ENCODE data around the gene RTN4IP1.
"Not testable (repeated sequence)": the region's sequence is repeated elsewhere in the genome, so short reads cannot be mapped to it uniquely, and the experiment has no call there.

Gene RTN4IP1

DNA sequence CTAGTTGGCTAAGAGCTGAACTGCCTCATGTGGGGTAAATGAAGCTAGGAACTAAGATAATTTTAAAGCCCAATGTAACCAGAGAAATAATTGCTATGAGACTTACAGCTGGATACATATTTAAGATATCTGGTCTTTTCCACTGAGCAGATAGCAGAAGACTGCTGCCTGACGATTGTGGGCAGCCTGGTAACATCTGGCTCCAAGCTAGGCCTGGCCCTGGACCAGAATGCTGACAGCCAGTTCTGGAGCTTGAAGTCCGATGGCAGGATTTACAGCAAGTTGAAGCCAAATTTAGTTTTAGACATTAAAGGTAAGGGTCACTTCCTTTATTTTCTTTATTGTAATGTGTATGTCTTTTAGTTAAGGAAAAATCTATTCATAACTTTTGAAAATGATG lies 65.7 kb downstream of the RTN4IP1 start:
- H3K4me2 ChIP-seq (ENCODE audit: low read length), result no peak overlapping the region
- TF ChIP-seq, protein P1, sequence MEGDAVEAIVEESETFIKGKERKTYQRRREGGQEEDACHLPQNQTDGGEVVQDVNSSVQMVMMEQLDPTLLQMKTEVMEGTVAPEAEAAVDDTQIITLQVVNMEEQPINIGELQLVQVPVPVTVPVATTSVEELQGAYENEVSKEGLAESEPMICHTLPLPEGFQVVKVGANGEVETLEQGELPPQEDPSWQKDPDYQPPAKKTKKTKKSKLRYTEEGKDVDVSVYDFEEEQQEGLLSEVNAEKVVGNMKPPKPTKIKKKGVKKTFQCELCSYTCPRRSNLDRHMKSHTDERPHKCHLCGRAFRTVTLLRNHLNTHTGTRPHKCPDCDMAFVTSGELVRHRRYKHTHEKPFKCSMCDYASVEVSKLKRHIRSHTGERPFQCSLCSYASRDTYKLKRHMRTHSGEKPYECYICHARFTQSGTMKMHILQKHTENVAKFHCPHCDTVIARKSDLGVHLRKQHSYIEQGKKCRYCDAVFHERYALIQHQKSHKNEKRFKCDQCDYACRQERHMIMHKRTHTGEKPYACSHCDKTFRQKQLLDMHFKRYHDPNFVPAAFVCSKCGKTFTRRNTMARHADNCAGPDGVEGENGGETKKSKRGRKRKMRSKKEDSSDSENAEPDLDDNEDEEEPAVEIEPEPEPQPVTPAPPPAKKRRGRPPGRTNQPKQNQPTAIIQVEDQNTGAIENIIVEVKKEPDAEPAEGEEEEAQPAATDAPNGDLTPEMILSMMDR (IDR thresholded peaks at IDR 0.05; ENCODE audit: low read length), result no peak
- no peak for TF ChIP-seq EZH2 (IDR thresholded peaks at IDR 0.05; ENCODE audit: borderline replicate concordance, low read length)
- H3K27me3 ChIP-seq (ENCODE audit: insufficient read depth, low read length), result no peaks in the 10 kb centered on the region
- no peak overlapping the region for H3K4me3 ChIP-seq (ENCODE audit: low read depth, low read length, poor library complexity, severe bottlenecking)
- no peak overlapping the region for H3K27ac ChIP-seq (ENCODE audit: low read depth, low read length, poor library complexity, severe bottlenecking)
- H3F3A ChIP-seq (ENCODE audit: insufficient read depth, low read length), result no peaks in the 10 kb centered on the region
- H3K79me2 ChIP-seq (ENCODE audit: insufficient read depth, low read length), result no peaks in the 10 kb centered on the region
- no peaks in the 10 kb centered on the region for H3K9me2 ChIP-seq (ENCODE audit: low read depth, low read length)
- no peaks in the 10 kb centered on the region for H4K20me1 ChIP-seq (ENCODE audit: insufficient read depth, low read length)
- peaks cover 76% of the 10 kb centered on the region for H3K36me3 ChIP-seq (ENCODE audit: insufficient read depth, low read length)
- H3K9me3 ChIP-seq (ENCODE audit: low read length), result no peaks in the 10 kb centered on the region
- H3K4me1 ChIP-seq (ENCODE audit: insufficient read depth, low read length, severe bottlenecking), result peaks cover 8% of the 10 kb centered on the region
- H2AFZ ChIP-seq (ENCODE audit: low read length), result no peak overlapping the region
- H3K9ac ChIP-seq (ENCODE audit: low read length), result no peak overlapping the region

DNA sequence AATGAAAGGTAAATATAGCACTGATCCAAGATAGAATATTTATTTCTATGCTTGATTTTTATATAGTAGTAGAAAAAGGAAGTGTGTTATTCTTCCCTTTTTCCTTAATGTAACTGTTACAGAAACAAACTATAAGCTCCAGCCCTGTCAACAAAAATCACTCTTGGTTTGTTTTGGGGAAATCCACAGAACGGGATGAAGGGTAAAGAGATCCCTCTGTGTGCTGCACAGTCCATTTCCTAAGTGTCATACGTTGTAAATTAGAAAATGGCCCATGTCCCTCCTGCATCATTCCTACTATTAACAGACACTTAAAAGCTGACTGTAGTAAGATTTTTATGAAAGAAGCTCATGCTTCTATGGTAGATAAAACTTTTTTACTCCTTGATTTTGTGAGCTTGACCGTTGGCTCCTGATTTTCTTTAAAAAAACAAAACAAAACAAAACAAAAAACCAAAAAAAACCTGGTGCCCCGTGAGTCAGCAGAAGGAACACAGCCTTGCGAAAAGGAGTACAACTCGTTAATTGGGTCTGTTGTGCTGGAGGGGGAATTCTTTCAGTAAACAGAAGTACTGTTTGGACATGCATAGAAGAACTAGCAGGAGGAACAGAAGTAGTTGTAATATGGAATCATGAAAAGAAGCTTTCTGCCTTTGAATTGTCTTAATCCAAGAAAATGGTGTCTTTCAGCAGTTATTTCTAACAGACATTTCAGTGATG lies 67.5 kb downstream of the RTN4IP1 start:
- Histone ChIP-seq H3F3A (ENCODE audit: insufficient read depth, low read length) (no peaks in the 10 kb centered on the region), H2AFZ (ENCODE audit: low read length) (no peak overlapping the region), H4K20me1 (ENCODE audit: insufficient read depth, low read length) (no peaks in the 10 kb centered on the region), H3K4me1 (ENCODE audit: insufficient read depth, low read length, severe bottlenecking) (peaks cover 8% of the 10 kb centered on the region), H3K9ac (ENCODE audit: low read length) (no peak overlapping the region), H3K36me3 (ENCODE audit: insufficient read depth, low read length) (peaks cover 65% of the 10 kb centered on the region), H3K9me2 (ENCODE audit: low read depth, low read length) (no peaks in the 10 kb centered on the region), H3K79me2 (ENCODE audit: insufficient read depth, low read length) (no peaks in the 10 kb centered on the region), H3K4me3 (ENCODE audit: low read depth, low read length, poor library complexity, severe bottlenecking) (no peak overlapping the region), H3K4me2 (ENCODE audit: low read length) (no peak overlapping the region), H3K9me3 (ENCODE audit: low read length) (no peaks in the 10 kb centered on the region), H3K27me3 (ENCODE audit: insufficient read depth, low read length) (no peaks in the 10 kb centered on the region), H3K27ac (ENCODE audit: low read depth, low read length, poor library complexity, severe bottlenecking) (no peak overlapping the region)
- TF ChIP-seq, protein P1 (IDR thresholded peaks at IDR 0.05; ENCODE audit: low read length), result no peak
- TF ChIP-seq EZH2 (IDR thresholded peaks at IDR 0.05; ENCODE audit: borderline replicate concordance, low read length), result no peak

DNA sequence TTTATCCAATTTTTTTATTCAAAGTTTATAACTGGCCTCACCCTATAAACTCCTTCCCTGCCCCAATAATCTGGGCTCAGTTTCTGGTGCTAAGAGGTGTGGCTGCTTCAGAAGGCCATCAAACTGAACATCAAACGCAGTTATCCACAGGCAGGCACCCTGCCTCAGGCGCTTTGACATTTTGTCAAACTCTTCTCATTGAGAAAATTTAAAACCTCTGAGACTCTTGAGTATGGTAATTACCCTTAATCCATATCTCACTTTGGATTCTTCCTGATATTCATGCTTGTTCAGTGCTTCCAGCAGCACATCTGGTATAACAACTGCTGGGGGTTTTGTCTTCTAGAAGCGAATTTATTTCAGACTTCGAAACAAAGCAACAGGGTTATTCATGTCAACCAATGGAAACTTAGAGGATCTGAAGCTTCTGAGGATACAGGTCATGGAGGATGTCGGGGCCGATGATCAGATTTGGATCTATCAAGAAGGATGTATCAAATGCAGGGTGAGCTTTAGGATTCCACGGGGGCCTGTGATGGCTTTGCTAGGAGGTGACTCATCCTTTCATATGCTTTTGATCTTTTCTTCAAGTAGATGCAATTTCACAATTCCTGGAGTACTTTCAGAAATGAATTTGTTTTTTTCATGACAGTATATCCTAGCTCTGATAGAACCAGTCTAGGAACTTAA lies 68.2 kb downstream of the RTN4IP1 start:
- Histone ChIP-seq H3K4me2 (ENCODE audit: low read length) (no peak overlapping the region), H3K27ac (ENCODE audit: low read depth, low read length, poor library complexity, severe bottlenecking) (no peak overlapping the region), H3K4me3 (ENCODE audit: low read depth, low read length, poor library complexity, severe bottlenecking) (no peak overlapping the region)

DNA sequence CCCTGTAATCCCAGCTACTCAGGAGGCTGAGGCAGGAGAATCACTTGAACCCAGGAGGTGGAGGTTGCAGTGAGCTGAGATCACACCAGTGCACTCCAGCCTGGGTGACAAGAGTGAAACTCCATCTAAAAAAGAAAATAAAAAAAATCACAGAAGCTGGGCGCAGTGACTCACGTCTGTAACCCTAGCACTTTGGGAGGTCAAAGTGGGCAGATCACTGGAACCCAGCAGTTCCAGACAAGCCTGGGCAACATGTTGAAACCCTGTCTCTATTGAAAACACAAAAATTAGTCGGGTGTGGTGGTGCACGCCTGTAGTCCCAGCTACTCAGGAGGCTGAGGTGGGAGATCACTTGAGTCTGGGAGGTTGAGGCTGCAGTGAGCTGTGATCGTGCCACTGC lies 69.6 kb downstream of the RTN4IP1 start:
- H3K9me3 ChIP-seq (ENCODE audit: low read length); H4K20me1 ChIP-seq (ENCODE audit: insufficient read depth, low read length); H3K27ac ChIP-seq (ENCODE audit: low read depth, low read length, poor library complexity, severe bottlenecking); H3K9me2 ChIP-seq (ENCODE audit: low read depth, low read length); H3K9ac ChIP-seq (ENCODE audit: low read length); H3K4me2 ChIP-seq (ENCODE audit: low read length); H3K27me3 ChIP-seq (ENCODE audit: insufficient read depth, low read length); H3K4me1 ChIP-seq (ENCODE audit: insufficient read depth, low read length, severe bottlenecking); H2AFZ ChIP-seq (ENCODE audit: low read length); H3F3A ChIP-seq (ENCODE audit: insufficient read depth, low read length); H3K4me3 ChIP-seq (ENCODE audit: low read depth, low read length, poor library complexity, severe bottlenecking); H3K79me2 ChIP-seq (ENCODE audit: insufficient read depth, low read length): not testable (repeated sequence)
- peaks cover 64% of the 10 kb centered on the region for H3K36me3 ChIP-seq (ENCODE audit: insufficient read depth, low read length)

More for the DNA sequence above, 68.2 kb downstream of the RTN4IP1 start:
- peaks cover 66% of the 10 kb centered on the region for H3K36me3 ChIP-seq (ENCODE audit: insufficient read depth, low read length)
- no peaks in the 10 kb centered on the region for H3K27me3 ChIP-seq (ENCODE audit: insufficient read depth, low read length)
- no peaks in the 10 kb centered on the region for H3K79me2 ChIP-seq (ENCODE audit: insufficient read depth, low read length)
- no peaks in the 10 kb centered on the region for H4K20me1 ChIP-seq (ENCODE audit: insufficient read depth, low read length)
- H2AFZ ChIP-seq (ENCODE audit: low read length), result no peak overlapping the region
- TF ChIP-seq, protein P1 (IDR thresholded peaks at IDR 0.05; ENCODE audit: low read length), result no peak
- TF ChIP-seq EZH2 (IDR thresholded peaks at IDR 0.05; ENCODE audit: borderline replicate concordance, low read length), result no peak
- no peaks in the 10 kb centered on the region for H3K9me3 ChIP-seq (ENCODE audit: low read length)
- no peak overlapping the region for H3K9ac ChIP-seq (ENCODE audit: low read length)
- peaks cover 8% of the 10 kb centered on the region for H3K4me1 ChIP-seq (ENCODE audit: insufficient read depth, low read length, severe bottlenecking)
- H3K9me2 ChIP-seq (ENCODE audit: low read depth, low read length), result no peaks in the 10 kb centered on the region
- H3F3A ChIP-seq (ENCODE audit: insufficient read depth, low read length), result no peaks in the 10 kb centered on the region
